DOHH2 (cell line): ENCODE results near the gene TRMT44.

ENCODE experiments used
- EZH2phosphoT487 ChIP-seq: fragments of 200-600 bp; sonication (generic); IDR thresholded peaks from 2 replicates; pipeline ENCODE4 v1.6.1; 2017; ENCODE audit warnings: borderline replicate concordance, mild to moderate bottlenecking, antibody characterized with exemption, low read length, moderate library complexity, mixed read lengths
- TF ChIP-seq, protein P1 (sequence below): fragments of 200-600 bp; sonication (generic); IDR thresholded peaks from one replicate; pipeline ENCODE4 v1.5.1; 2014; ENCODE audit warnings: antibody characterized with exemption, mild to moderate bottlenecking, low read depth, low read length; ENCODE audit not compliant: poor library complexity, severe bottlenecking

- TF ChIP-seq, protein P1, sequence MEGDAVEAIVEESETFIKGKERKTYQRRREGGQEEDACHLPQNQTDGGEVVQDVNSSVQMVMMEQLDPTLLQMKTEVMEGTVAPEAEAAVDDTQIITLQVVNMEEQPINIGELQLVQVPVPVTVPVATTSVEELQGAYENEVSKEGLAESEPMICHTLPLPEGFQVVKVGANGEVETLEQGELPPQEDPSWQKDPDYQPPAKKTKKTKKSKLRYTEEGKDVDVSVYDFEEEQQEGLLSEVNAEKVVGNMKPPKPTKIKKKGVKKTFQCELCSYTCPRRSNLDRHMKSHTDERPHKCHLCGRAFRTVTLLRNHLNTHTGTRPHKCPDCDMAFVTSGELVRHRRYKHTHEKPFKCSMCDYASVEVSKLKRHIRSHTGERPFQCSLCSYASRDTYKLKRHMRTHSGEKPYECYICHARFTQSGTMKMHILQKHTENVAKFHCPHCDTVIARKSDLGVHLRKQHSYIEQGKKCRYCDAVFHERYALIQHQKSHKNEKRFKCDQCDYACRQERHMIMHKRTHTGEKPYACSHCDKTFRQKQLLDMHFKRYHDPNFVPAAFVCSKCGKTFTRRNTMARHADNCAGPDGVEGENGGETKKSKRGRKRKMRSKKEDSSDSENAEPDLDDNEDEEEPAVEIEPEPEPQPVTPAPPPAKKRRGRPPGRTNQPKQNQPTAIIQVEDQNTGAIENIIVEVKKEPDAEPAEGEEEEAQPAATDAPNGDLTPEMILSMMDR, result no peak
- TF ChIP-seq EZH2phosphoT487, result no peak
Observed at GRCh38 chr4:8514391-8514790, 73.8 kb downstream of the TRMT44 start.
